Keratinocyte (primary cell): ENCODE data around the gene POLR2A. TPM values are rescaled to one million over a fixed set of nuclear protein-coding genes. Genes with fewer than 3 reads are reported as not detected.

ENCODE experiments used
- DNase-seq: peaks from one replicate; pipeline ENCODE4 v3.0.0-alpha.2; 2011; ENCODE audit warnings: low read depth, missing footprints, low spot score
- FAIRE-seq: peaks from 2 replicates; lab custom pipeline; 2011; peaks lifted over from hg19 to GRCh38; lab: Jason Lieb, UNC
- H2AFZ ChIP-seq: 2 replicates; pipeline ENCODE4 v1.6.0; 2012; ENCODE audit warnings: low read length, control low read depth, inconsistent platforms; ENCODE audit not compliant: control insufficient read depth
- H3K27ac ChIP-seq: 2 replicates; pipeline ENCODE4 v1.5.1; 2011; ENCODE audit warnings: low read length; ENCODE audit not compliant: control insufficient read depth, insufficient read depth
- H3K27me3 ChIP-seq: 3 replicates; pipeline ENCODE4 v1.6.0; 2011; ENCODE audit warnings: low read length; ENCODE audit not compliant: control insufficient read depth, insufficient read depth; ENCODE audit errors: extremely low read depth
- H3K36me3 ChIP-seq, 2 experiments: 2 replicates in 1 of 2; 3 replicates in 1 of 2; pipeline ENCODE4 v1.5.1; 2011; ENCODE audit warnings: low read length in 2 of 2, mild to moderate bottlenecking in 1 of 2; ENCODE audit not compliant: control insufficient read depth in 2 of 2, insufficient read depth in 2 of 2; ENCODE audit errors: extremely low read depth in 1 of 2
- H3K4me1 ChIP-seq: 3 replicates; pipeline ENCODE4 v1.5.1; 2011; ENCODE audit warnings: low read length; ENCODE audit not compliant: control insufficient read depth, insufficient read depth; ENCODE audit errors: extremely low read depth
- H3K4me2 ChIP-seq: 3 replicates; pipeline ENCODE4 v1.6.0; 2011; ENCODE audit warnings: low read depth, low read length; ENCODE audit not compliant: control insufficient read depth, insufficient read depth; ENCODE audit errors: extremely low read depth
- H3K4me3 ChIP-seq, 3 experiments: fragments of 200-600 bp in 1 of 3; sonication (generic) in 1 of 3; 2 replicates in 2 of 3; 3 replicates in 1 of 3; pipeline ENCODE4 v1.5.1; 2011 to 2016; ENCODE audit warnings: low read length in 3 of 3, mild to moderate bottlenecking in 3 of 3, control low read depth in 2 of 3, inconsistent platforms in 1 of 3, low read depth in 1 of 3, mixed read lengths in 1 of 3, mixed run types in 1 of 3, moderate library complexity in 1 of 3; ENCODE audit not compliant: control insufficient read depth in 2 of 3, insufficient read depth in 2 of 3; ENCODE audit errors: extremely low read depth in 1 of 3
- H3K79me2 ChIP-seq: 2 replicates; pipeline ENCODE4 v1.6.0; 2012; ENCODE audit warnings: low read length; ENCODE audit not compliant: control insufficient read depth, insufficient read depth
- H3K9ac ChIP-seq: 3 replicates; pipeline ENCODE4 v1.6.0; 2011; ENCODE audit warnings: low read length; ENCODE audit not compliant: control insufficient read depth, insufficient read depth; ENCODE audit errors: extremely low read depth
- H3K9me1 ChIP-seq: 3 replicates; pipeline ENCODE4 v1.6.0; 2011; ENCODE audit warnings: low read length; ENCODE audit not compliant: control insufficient read depth, insufficient read depth; ENCODE audit errors: extremely low read depth
- H3K9me3 ChIP-seq: 2 replicates; pipeline ENCODE4 v1.5.1; 2012; ENCODE audit warnings: low read depth, low read length; ENCODE audit not compliant: control insufficient read depth
- H4K20me1 ChIP-seq: 3 replicates; pipeline ENCODE4 v1.6.0; 2011; ENCODE audit warnings: low read length; ENCODE audit not compliant: control insufficient read depth, insufficient read depth; ENCODE audit errors: extremely low read depth
- EZH2 ChIP-seq: IDR thresholded peaks from one replicate; pipeline ENCODE4 v1.6.1; 2012; ENCODE audit warnings: inconsistent platforms, mild to moderate bottlenecking, low read length, moderate library complexity
- dilution Hi-C: fragments of 300-500 bp; cut with MboI; formaldehyde crosslinking; loops from one replicate; pipeline ENCODE4 v1.7.0; 2020; ENCODE audit warnings: low sequenced_read_pairs; ENCODE audit not compliant: extremely low pct_ligation_motif_present
- polyA plus RNA-seq, 5 experiments: library from polyadenylated mRNA; depleted of rRNA in 3 of 5; stranded (reverse) in 3 of 5; stranded (forward) in 1 of 5; unstranded in 1 of 5; fragments of >200 nt; gene quantifications; 1 replicate in 1 of 5; 2 replicates in 3 of 5; 3 replicates in 1 of 5; pipeline versions ENCODE4 v1.2.1 to v1.2.3, GENCODE V29; 2011 to 2012; ENCODE audit warnings: missing spikeins in 2 of 5, low read depth in 1 of 5, low replicate concordance in 1 of 5
- TF ChIP-seq, protein P1 (sequence below), 3 experiments: IDR thresholded peaks in 1 of 3; conservative IDR thresholded peaks in 1 of 3; optimal IDR thresholded peaks in 1 of 3; 2 replicates in 2 of 3; 3 replicates in 1 of 3; pipeline versions ENCODE3 to v1.5.1; 2011; ENCODE audit warnings: low read length in 3 of 3, mild to moderate bottlenecking in 3 of 3, moderate library complexity in 2 of 3, control low read depth in 1 of 3, inconsistent platforms in 1 of 3; ENCODE audit not compliant: insufficient read depth in 2 of 3; ENCODE audit errors: extremely low read depth in 1 of 3

The POLR2A gene
- polyA plus RNA-seq, 1 donor (not counting 4 experiments of a cell fraction or from before 2014, with no cell fraction given): 17.5 TPM

DNA sequence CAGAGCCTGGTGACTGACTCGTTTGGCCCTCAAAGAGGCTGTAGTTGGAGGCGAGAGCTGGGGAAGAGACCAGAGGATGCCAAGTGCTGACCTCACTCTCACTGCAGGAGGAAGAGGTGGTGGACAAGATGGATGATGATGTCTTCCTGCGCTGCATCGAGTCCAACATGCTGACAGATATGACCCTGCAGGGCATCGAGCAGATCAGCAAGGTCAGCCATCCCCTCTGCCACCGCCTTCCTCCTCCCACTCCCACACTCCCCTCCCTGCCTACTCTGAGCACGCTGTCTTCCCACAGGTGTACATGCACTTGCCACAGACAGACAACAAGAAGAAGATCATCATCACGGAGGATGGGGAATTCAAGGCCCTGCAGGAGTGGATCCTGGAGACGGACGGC is 26.9 kb downstream of the POLR2A start:
- H3K36me3 ChIP-seq: peaks cover 55 to 57% of the 10 kb centered on the region in 2 experiments
- dilution Hi-C loops: no loop called here

DNA sequence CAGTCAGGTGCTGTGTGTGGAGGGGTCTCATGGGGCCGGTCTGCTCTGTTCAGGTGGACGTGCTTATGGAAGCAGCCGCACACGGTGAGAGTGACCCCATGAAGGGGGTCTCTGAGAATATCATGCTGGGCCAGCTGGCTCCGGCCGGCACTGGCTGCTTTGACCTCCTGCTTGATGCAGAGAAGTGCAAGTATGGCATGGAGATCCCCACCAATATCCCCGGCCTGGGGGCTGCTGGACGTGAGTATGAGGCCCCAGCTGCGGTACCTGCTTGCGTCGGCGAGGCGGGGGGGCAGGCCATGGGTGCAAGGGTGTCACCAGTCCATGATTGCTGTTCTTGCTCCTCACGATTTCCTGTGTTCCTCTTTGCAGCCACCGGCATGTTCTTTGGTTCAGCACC is 27.9 kb downstream of the POLR2A start:
- FAIRE-seq: no peak
- Histone ChIP-seq H3K4me2 (no peak overlapping the region), H3K9me1 (no peaks in the 10 kb centered on the region), H2AFZ (no peak overlapping the region), H3K9me3 (no peaks in the 10 kb centered on the region), H4K20me1 (no peaks in the 10 kb centered on the region), H3K4me3 (no peak overlapping the region), H3K27me3 (no peaks in the 10 kb centered on the region), H3K79me2 (no peaks in the 10 kb centered on the region), H3K36me3 (peaks cover 50 to 52% of the 10 kb centered on the region in 2 experiments), H3K9ac (no peak overlapping the region), H3K27ac (no peak overlapping the region), H3K4me1 (no peaks in the 10 kb centered on the region)
- no peak for TF ChIP-seq EZH2
- TF ChIP-seq, protein P1, sequence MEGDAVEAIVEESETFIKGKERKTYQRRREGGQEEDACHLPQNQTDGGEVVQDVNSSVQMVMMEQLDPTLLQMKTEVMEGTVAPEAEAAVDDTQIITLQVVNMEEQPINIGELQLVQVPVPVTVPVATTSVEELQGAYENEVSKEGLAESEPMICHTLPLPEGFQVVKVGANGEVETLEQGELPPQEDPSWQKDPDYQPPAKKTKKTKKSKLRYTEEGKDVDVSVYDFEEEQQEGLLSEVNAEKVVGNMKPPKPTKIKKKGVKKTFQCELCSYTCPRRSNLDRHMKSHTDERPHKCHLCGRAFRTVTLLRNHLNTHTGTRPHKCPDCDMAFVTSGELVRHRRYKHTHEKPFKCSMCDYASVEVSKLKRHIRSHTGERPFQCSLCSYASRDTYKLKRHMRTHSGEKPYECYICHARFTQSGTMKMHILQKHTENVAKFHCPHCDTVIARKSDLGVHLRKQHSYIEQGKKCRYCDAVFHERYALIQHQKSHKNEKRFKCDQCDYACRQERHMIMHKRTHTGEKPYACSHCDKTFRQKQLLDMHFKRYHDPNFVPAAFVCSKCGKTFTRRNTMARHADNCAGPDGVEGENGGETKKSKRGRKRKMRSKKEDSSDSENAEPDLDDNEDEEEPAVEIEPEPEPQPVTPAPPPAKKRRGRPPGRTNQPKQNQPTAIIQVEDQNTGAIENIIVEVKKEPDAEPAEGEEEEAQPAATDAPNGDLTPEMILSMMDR (optimal IDR thresholded peaks at IDR 0.05 in 1 of 3, IDR thresholded peaks at IDR 0.05 in 1 of 3, conservative IDR thresholded peaks at IDR 0.05 in 1 of 3; ENCODE audit: extremely low read depth in 1 of 3, insufficient read depth in 2 of 3, low read length in 3 of 3): no peak
- DNase-seq: no peak
- dilution Hi-C loops: no loop called here

More for the DNA sequence above, 26.9 kb downstream of the POLR2A start:
- Histone ChIP-seq H4K20me1 (no peaks in the 10 kb centered on the region), H3K27ac (no peak overlapping the region), H3K4me3 (no peak overlapping the region), H2AFZ (no peak overlapping the region), H3K4me1 (no peaks in the 10 kb centered on the region), H3K9me1 (no peaks in the 10 kb centered on the region), H3K4me2 (no peak overlapping the region), H3K79me2 (no peaks in the 10 kb centered on the region), H3K9me3 (no peaks in the 10 kb centered on the region), H3K9ac (no peak overlapping the region), H3K27me3 (no peaks in the 10 kb centered on the region)
- TF ChIP-seq, protein P1 (optimal IDR thresholded peaks at IDR 0.05 in 1 of 3, IDR thresholded peaks at IDR 0.05 in 1 of 3, conservative IDR thresholded peaks at IDR 0.05 in 1 of 3; ENCODE audit: extremely low read depth in 1 of 3, insufficient read depth in 2 of 3, low read length in 3 of 3): no peak
- TF ChIP-seq EZH2: no peak
- DNase-seq: no peak
- no peak for FAIRE-seq
